WTC11 (cell line): ENCODE measurements around the gene TPST2.

Experiments
- ATF1 ChIP-seq: sonication (generic); formaldehyde crosslinking; IDR thresholded peaks from 2 replicates; pipeline ENCODE4 v1.8.1; 2023; ENCODE audit warnings: mild to moderate bottlenecking, moderate library complexity, missing genetic modification reagents
- ATF3 ChIP-seq: sonication (generic); formaldehyde crosslinking; conservative IDR thresholded peaks from 2 replicates; pipeline ENCODE4 v1.8.1; 2022; ENCODE audit warnings: mild to moderate bottlenecking, missing genetic modification reagents
- CREM ChIP-seq: sonication (generic); formaldehyde crosslinking; IDR thresholded peaks from 2 replicates; pipeline ENCODE4 v1.8.1; 2022; ENCODE audit warnings: mild to moderate bottlenecking, missing genetic modification reagents, moderate library complexity
- ETV6 ChIP-seq: sonication (generic); formaldehyde crosslinking; IDR thresholded peaks from 2 replicates; pipeline ENCODE4 v1.8.1; 2022; ENCODE audit warnings: mild to moderate bottlenecking, missing genetic modification reagents
- FOXP1 ChIP-seq: sonication (generic); formaldehyde crosslinking; IDR thresholded peaks from 2 replicates; pipeline ENCODE4 v1.8.0; 2022; ENCODE audit warnings: missing genetic modification reagents, mild to moderate bottlenecking, moderate library complexity, borderline replicate concordance
- MXD4 ChIP-seq: fragments of 250-450 bp; sonication (Bioruptor Pico); IDR thresholded peaks from 2 replicates; pipeline ENCODE4 v1.8.0; 2021; ENCODE audit warnings: mild to moderate bottlenecking, moderate library complexity, borderline replicate concordance
- NFE2L1 ChIP-seq: sonication (generic); formaldehyde crosslinking; IDR thresholded peaks from 2 replicates; pipeline ENCODE4 v1.8.1; 2023; ENCODE audit warnings: missing genetic modification reagents
- NR1H2 ChIP-seq: sonication (generic); formaldehyde crosslinking; IDR thresholded peaks from 2 replicates; pipeline ENCODE4 v1.9.0; 2021; ENCODE audit warnings: mild to moderate bottlenecking, moderate library complexity, missing genetic modification reagents
- NR2C2 ChIP-seq: sonication (generic); formaldehyde crosslinking; IDR thresholded peaks from 2 replicates; pipeline ENCODE4 v1.8.0; 2022; ENCODE audit warnings: mild to moderate bottlenecking, missing genetic modification reagents
- TEAD4 ChIP-seq: sonication (generic); formaldehyde crosslinking; IDR thresholded peaks from 2 replicates; pipeline ENCODE4 v1.8.0; 2022; ENCODE audit warnings: mild to moderate bottlenecking, missing genetic modification reagents
- TP53 ChIP-seq: sonication (generic); formaldehyde crosslinking; IDR thresholded peaks from 2 replicates; pipeline ENCODE4 v1.8.1; 2023; ENCODE audit warnings: mild to moderate bottlenecking, missing genetic modification reagents
- ZNF232 ChIP-seq: sonication (generic); formaldehyde crosslinking; IDR thresholded peaks from 2 replicates; pipeline ENCODE4 v1.8.0; 2022; ENCODE audit warnings: mild to moderate bottlenecking, missing genetic modification reagents
- TF ChIP-seq, protein P1 (sequence below): fragments of 200-600 bp; IDR thresholded peaks from 2 replicates; pipeline ENCODE4 v1.8.0; 2022; ENCODE audit warnings: antibody characterized with exemption
- TF ChIP-seq, protein P2 (sequence below): sonication (generic); formaldehyde crosslinking; IDR thresholded peaks from 2 replicates; pipeline ENCODE4 v1.8.0; 2022; ENCODE audit warnings: missing genetic modification reagents

- TF ChIP-seq TP53 (CRISPR knock-in tag) (no peak), ATF1 (CRISPR knock-in tag) (no peak), TEAD4 (CRISPR knock-in tag) (no peak), CREM (CRISPR knock-in tag) (no peak), MXD4 (CRISPR knock-in tag) (no peak), NR1H2 (CRISPR knock-in tag) (no peak), ZNF232 (CRISPR knock-in tag) (no peak), ETV6 (no peak), ATF3 (CRISPR knock-in tag) (no peak), NR2C2 (CRISPR knock-in tag) (no peak), FOXP1 (no peak), NFE2L1 (CRISPR knock-in tag) (no peak)
- TF ChIP-seq, protein P1, sequence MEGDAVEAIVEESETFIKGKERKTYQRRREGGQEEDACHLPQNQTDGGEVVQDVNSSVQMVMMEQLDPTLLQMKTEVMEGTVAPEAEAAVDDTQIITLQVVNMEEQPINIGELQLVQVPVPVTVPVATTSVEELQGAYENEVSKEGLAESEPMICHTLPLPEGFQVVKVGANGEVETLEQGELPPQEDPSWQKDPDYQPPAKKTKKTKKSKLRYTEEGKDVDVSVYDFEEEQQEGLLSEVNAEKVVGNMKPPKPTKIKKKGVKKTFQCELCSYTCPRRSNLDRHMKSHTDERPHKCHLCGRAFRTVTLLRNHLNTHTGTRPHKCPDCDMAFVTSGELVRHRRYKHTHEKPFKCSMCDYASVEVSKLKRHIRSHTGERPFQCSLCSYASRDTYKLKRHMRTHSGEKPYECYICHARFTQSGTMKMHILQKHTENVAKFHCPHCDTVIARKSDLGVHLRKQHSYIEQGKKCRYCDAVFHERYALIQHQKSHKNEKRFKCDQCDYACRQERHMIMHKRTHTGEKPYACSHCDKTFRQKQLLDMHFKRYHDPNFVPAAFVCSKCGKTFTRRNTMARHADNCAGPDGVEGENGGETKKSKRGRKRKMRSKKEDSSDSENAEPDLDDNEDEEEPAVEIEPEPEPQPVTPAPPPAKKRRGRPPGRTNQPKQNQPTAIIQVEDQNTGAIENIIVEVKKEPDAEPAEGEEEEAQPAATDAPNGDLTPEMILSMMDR: no peak
- TF ChIP-seq, protein P2, sequence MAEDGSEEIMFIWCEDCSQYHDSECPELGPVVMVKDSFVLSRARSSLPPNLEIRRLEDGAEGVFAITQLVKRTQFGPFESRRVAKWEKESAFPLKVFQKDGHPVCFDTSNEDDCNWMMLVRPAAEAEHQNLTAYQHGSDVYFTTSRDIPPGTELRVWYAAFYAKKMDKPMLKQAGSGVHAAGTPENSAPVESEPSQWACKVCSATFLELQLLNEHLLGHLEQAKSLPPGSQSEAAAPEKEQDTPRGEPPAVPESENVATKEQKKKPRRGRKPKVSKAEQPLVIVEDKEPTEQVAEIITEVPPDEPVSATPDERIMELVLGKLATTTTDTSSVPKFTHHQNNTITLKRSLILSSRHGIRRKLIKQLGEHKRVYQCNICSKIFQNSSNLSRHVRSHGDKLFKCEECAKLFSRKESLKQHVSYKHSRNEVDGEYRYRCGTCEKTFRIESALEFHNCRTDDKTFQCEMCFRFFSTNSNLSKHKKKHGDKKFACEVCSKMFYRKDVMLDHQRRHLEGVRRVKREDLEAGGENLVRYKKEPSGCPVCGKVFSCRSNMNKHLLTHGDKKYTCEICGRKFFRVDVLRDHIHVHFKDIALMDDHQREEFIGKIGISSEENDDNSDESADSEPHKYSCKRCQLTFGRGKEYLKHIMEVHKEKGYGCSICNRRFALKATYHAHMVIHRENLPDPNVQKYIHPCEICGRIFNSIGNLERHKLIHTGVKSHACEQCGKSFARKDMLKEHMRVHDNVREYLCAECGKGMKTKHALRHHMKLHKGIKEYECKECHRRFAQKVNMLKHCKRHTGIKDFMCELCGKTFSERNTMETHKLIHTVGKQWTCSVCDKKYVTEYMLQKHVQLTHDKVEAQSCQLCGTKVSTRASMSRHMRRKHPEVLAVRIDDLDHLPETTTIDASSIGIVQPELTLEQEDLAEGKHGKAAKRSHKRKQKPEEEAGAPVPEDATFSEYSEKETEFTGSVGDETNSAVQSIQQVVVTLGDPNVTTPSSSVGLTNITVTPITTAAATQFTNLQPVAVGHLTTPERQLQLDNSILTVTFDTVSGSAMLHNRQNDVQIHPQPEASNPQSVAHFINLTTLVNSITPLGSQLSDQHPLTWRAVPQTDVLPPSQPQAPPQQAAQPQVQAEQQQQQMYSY: no peak
Measured at GRCh38 chr22:26635117-26635516, 45.2 kb upstream of the TPST2 start.
